PFSK-1 (cell line): ENCODE results near the gene TSPAN15.

Experiments used
- FOXP2 ChIP-seq: optimal IDR thresholded peaks from 2 replicates; pipeline ENCODE3; 2011; ENCODE audit warnings: borderline replicate concordance, control low read depth, inconsistent platforms; ENCODE audit not compliant: insufficient read depth; ENCODE audit errors: extremely low read length, extremely low read depth
- POLR2AphosphoS5 ChIP-seq: IDR thresholded peaks from 2 replicates; pipeline ENCODE4 v1.6.1; 2012; ENCODE audit warnings: low read depth, mild to moderate bottlenecking, control low read depth, low read length, moderate library complexity
- SIN3A ChIP-seq: IDR thresholded peaks from 2 replicates; pipeline ENCODE4 v1.6.1; 2012; ENCODE audit warnings: mild to moderate bottlenecking, low read length, moderate library complexity, borderline replicate concordance; ENCODE audit not compliant: insufficient read depth
- TAF1 ChIP-seq: IDR thresholded peaks from 2 replicates; pipeline ENCODE4 v1.6.1; 2012; ENCODE audit warnings: low read length, control low read depth, borderline replicate concordance; ENCODE audit not compliant: insufficient read depth
- TF ChIP-seq, protein P1 (sequence below), 2 experiments: IDR thresholded peaks; 2 replicates each; pipeline versions ENCODE4 v1.6.1 to v1.8.0; 2011 to 2012; ENCODE audit warnings: low read depth in 2 of 2, low read length in 2 of 2, control low read depth in 1 of 2, inconsistent platforms in 1 of 2, mild to moderate bottlenecking in 1 of 2, moderate library complexity in 1 of 2; ENCODE audit not compliant: insufficient read depth in 1 of 2

Gene TSPAN15

DNA sequence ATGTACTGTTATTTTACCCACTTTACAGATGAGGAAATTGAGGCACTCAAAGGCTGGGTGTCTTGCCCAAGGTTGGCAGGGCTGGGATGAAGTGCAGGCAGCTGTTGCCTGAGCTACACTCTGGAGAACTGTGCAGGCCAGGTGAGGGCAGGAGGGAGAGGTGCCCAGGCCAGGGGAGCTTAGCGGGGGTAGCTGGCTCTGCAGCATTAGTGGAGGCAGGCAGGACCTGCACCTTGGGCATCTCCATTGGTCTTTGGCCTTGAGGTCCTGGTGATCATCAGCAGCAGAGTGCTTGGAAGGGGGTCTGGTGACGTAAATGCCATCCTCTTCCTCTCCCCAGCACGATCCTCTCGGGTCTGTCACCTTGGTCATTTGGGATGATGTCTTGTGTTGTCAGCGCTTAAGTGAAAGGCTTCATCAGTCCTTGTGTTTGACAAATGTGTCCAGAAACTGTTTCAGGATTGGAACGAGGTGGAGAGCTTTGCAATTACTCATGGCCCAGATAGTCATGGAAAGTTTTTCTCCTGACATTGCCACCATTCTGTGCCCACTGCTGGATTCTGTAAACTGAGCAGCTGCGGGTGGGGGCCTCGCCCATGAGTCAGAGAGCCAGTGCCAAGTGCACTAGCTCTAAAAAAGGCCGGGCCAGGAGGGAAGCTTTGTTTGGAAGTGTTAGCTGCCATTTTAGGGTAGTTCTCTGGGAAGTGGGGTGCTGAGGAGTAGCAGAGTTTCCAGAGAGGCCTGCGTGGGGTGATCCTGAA, 47.6 kb downstream of the TSPAN15 start:
- TF ChIP-seq, protein P1, sequence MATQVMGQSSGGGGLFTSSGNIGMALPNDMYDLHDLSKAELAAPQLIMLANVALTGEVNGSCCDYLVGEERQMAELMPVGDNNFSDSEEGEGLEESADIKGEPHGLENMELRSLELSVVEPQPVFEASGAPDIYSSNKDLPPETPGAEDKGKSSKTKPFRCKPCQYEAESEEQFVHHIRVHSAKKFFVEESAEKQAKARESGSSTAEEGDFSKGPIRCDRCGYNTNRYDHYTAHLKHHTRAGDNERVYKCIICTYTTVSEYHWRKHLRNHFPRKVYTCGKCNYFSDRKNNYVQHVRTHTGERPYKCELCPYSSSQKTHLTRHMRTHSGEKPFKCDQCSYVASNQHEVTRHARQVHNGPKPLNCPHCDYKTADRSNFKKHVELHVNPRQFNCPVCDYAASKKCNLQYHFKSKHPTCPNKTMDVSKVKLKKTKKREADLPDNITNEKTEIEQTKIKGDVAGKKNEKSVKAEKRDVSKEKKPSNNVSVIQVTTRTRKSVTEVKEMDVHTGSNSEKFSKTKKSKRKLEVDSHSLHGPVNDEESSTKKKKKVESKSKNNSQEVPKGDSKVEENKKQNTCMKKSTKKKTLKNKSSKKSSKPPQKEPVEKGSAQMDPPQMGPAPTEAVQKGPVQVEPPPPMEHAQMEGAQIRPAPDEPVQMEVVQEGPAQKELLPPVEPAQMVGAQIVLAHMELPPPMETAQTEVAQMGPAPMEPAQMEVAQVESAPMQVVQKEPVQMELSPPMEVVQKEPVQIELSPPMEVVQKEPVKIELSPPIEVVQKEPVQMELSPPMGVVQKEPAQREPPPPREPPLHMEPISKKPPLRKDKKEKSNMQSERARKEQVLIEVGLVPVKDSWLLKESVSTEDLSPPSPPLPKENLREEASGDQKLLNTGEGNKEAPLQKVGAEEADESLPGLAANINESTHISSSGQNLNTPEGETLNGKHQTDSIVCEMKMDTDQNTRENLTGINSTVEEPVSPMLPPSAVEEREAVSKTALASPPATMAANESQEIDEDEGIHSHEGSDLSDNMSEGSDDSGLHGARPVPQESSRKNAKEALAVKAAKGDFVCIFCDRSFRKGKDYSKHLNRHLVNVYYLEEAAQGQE (IDR thresholded peaks at IDR 0.05; ENCODE audit: insufficient read depth in 1 of 2, low read depth in 2 of 2, low read length in 2 of 2) = no peak
- TF ChIP-seq POLR2AphosphoS5 = no peak
- TF ChIP-seq TAF1 = no peak
- TF ChIP-seq SIN3A = no peak
- no peak for TF ChIP-seq FOXP2

DNA sequence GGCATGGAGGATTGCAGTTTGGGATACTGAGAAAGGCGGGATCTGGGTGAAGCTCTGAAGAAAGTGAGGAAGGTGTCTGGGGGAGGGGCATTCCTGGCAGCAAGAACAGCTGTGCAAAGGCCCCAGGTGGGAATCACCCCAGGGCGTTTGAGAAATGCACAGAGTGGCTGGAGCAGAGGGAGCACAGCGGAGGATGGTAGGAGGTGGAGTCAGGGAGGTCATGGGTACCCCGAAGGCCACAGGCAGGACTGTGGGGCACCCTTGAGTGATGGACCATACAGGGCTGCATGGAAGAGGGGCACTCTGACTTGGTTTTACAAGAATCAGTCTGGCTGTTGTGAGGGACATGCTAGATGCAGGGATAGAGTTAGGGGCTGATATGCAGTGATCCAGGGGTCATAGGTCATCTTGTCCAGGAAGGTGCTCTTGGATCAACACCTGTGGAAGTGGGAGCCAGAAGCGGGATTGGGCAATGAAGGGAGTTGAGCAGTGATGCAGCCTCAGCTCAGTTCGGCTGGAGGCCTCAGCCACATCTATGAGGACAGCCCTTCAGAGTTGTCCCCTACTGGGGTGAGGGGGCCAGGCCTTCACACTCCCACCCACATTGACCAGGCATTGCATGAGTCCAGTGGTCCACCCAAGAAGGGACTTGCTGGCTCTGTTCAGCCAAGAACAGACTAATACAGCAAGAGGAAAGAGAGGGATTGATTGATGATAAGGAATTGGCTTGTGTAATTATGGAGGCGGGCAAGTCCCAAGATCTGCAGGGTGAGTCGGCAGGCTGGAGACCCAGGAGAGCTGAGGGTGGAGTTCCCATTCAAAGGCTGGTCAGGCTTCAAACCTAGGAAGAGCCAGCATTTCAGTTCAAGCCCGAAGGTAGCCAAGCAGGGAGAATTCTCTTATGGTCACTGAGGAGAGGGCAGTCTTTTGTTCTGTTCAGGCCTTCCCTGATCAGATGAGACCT, 48.7 kb downstream of the TSPAN15 start:
- no peak for TF ChIP-seq POLR2AphosphoS5
- no peak for TF ChIP-seq SIN3A
- no peak for TF ChIP-seq FOXP2
- TF ChIP-seq, protein P1 (IDR thresholded peaks at IDR 0.05; ENCODE audit: insufficient read depth in 1 of 2, low read depth in 2 of 2, low read length in 2 of 2) = no peak
- TF ChIP-seq TAF1 = no peak

DNA sequence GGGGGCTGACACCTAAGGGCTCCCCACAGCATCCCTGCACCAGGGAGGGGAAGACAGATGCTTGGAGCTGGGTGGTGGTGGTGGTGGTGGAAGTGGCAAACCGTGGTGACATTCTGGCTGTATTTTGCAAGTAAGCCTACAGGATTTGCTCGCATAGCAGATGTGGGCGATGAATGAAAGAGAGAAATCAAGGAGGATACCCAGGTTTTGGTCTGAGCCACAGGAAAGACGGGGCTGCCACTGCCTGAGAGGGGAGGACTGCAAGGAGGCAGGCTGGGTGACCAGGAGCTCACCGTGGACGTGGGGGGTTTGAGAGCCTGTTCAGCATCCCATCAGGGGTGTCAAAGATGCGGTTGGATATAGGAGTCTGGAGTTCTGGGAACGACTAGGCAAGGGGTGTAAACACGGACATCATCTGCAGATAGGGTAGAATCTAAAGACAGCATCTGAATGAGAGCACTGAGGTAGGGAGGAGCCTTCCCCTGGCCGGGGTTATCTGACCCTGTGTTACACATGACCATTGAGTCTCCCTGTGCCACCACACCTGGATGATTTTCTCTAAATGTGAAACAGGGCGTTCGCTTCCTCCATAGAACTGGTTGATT, 49.7 kb downstream of the TSPAN15 start:
- no peak for TF ChIP-seq SIN3A
- TF ChIP-seq, protein P1 (IDR thresholded peaks at IDR 0.05; ENCODE audit: insufficient read depth in 1 of 2, low read depth in 2 of 2, low read length in 2 of 2) = no peak
- TF ChIP-seq POLR2AphosphoS5 = no peak
- no peak for TF ChIP-seq TAF1
- TF ChIP-seq FOXP2 = no peak

DNA sequence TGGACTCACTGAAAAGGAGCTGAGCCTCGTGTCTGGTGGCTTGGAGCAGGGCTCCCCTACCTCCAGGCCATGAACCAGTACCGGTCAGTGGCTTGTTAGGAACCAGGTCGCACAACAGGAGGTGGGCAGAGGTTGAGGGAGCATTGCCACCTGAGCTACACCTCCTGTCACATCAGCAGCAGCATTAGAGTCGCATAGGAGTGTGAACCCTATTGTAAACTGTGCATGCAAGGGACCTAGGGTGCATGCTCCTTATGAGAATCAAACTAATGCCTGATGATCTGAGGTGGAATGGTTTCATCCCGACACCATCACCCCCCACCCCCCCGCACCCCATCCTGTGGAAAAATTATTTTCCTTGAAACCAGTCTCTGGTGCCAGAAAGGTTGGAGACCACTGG, 50.4 kb downstream of the TSPAN15 start:
- TF ChIP-seq FOXP2 (no peak), TAF1 (no peak), POLR2AphosphoS5 (no peak), SIN3A (no peak)
- TF ChIP-seq, protein P1 (IDR thresholded peaks at IDR 0.05; ENCODE audit: insufficient read depth in 1 of 2, low read depth in 2 of 2, low read length in 2 of 2) = no peak
